ENCODE data around the gene ADCY5.
"Not testable (repeated sequence)": the region's sequence is repeated elsewhere in the genome, so short reads cannot be mapped to it uniquely, and the experiment has no call there.

The ADCY5 gene

DNA sequence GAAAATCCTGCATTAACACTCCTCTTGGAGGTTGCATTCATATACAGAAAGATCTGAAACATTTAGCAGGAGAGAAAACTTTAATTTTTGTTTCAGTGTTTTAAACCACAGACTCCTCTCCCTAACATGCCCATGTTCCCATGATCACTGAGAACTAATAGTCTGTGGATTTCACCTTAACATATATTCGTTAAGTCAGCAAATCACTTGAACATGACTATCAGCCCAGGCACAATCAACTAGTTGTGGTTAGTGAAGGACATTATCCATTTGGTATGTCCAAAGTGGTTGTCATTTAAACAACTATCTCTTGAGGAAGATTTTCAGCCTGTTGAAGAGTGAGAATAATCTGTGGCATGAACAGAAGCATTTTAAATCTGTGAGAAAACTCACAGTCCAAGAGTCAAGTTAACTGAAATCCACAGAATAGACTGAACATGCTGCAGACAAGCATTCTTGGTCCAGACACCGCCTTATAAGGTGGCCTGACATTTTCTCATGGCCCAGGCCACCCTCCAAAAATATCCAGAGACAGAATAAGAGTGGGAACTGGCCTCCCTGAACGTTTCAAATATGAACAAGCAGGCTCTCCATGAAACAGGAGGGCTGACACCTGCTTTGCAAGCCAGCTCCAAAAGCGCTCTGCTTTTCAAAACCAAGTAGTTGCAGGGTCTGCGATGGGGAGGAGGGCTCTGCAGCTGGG lies 39.9 kb upstream of the ADCY5 start:
- no peak overlapping the region for H3K18ac ChIP-seq (ENCODE audit: low read length)
- no peak overlapping the region for H3K14ac ChIP-seq (ENCODE audit: low read length)
- H3K4ac ChIP-seq (ENCODE audit: low read length): no peak overlapping the region
- peaks cover 0 to 13% of the 10 kb centered on the region in 2 donors for H3K36me3 ChIP-seq (replicated peaks in 1 of 2; ENCODE audit: control insufficient read depth in 2 of 2, insufficient read depth in 2 of 2, low read length in 2 of 2)
- no peak overlapping the region for H3K23ac ChIP-seq (ENCODE audit: low read depth, low read length, poor library complexity)
- no peak overlapping the region for H2BK120ac ChIP-seq (ENCODE audit: low read depth, low read length)
- no peaks in the 10 kb centered on the region for H3K9me3 ChIP-seq (replicated peaks in 1 of 2; ENCODE audit: control insufficient read depth in 2 of 2, insufficient read depth in 1 of 2, low read depth in 1 of 2, low read length in 2 of 2)
- no peak overlapping the region for H3K27ac ChIP-seq (replicated peaks; ENCODE audit: low read length)
- no peak overlapping the region for H3K9ac ChIP-seq (ENCODE audit: low read depth, low read length, poor library complexity)
- no peak overlapping the region for H2AK5ac ChIP-seq (ENCODE audit: low read depth, low read length)
- no peak overlapping the region for H2BK15ac ChIP-seq (ENCODE audit: low read length)
- H3K4me2 ChIP-seq (ENCODE audit: insufficient read depth, low read length, poor library complexity, severe bottlenecking): no peak overlapping the region
- peaks cover 0 to 6% of the 10 kb centered on the region in 2 donors for H3K4me1 ChIP-seq (ENCODE audit: control insufficient read depth in 2 of 2, insufficient read depth in 1 of 2, low read depth in 1 of 2, low read length in 2 of 2)
- H3K79me1 ChIP-seq (ENCODE audit: low read depth, low read length): no peaks in the 10 kb centered on the region
- H3K27me3 ChIP-seq (ENCODE audit: control insufficient read depth in 3 of 3, insufficient read depth in 3 of 3, low read depth in 1 of 3, low read length in 3 of 3): no peaks in the 10 kb centered on the region
- H4K91ac ChIP-seq (ENCODE audit: low read depth, low read length, poor library complexity): no peak overlapping the region
- no peak for DNase-seq (ENCODE audit: low spot score)
- no peak overlapping the region for H3K4me3 ChIP-seq (ENCODE audit: low read length in 2 of 2)
- no peak overlapping the region for H4K8ac ChIP-seq (ENCODE audit: low read depth, low read length)
- WGBS, 2 donors (ENCODE audit: extremely low coverage in 2 of 2, insufficient read length in 2 of 2, insufficient replicate concordance in 1 of 2): no CpG with 5 or more reads among the region's 5 CpGs
- H2BK12ac ChIP-seq (ENCODE audit: low read length): no peak overlapping the region
- no peak overlapping the region for H2BK5ac ChIP-seq (ENCODE audit: low read length)
- no peak overlapping the region for H2AFZ ChIP-seq (ENCODE audit: low read length)

DNA sequence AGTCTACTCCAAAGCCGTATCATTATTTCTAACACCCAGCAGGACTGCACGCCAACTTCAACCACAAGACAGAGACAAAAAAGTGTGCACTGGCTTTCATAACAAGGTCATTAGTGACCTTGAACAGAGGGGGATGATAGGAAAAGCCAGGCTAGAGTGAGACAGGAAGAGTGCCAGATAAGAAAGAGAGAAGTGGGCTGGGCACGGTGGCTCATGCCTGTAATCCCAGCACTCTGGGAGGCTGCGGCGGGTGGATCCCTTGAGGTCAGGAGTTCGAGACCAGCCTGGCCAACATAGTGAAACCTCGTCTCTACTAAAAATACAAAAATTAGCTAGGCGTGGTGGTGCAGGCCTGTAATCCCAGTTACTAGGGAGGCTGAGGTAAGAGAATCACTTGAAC lies 38.2 kb upstream of the ADCY5 start:
- not testable (repeated sequence) for H4K8ac ChIP-seq (ENCODE audit: low read depth, low read length); H3K4me1 ChIP-seq (ENCODE audit: control insufficient read depth in 2 of 2, insufficient read depth in 1 of 2, low read depth in 1 of 2, low read length in 2 of 2); H3K4me2 ChIP-seq (ENCODE audit: insufficient read depth, low read length, poor library complexity, severe bottlenecking); H3K9ac ChIP-seq (ENCODE audit: low read depth, low read length, poor library complexity); H3K36me3 ChIP-seq (replicated peaks in 1 of 2; ENCODE audit: control insufficient read depth in 2 of 2, insufficient read depth in 2 of 2, low read length in 2 of 2); H2BK15ac ChIP-seq (ENCODE audit: low read length); H3K4me3 ChIP-seq (ENCODE audit: low read length in 2 of 2); DNase-seq (ENCODE audit: low spot score); H2BK120ac ChIP-seq (ENCODE audit: low read depth, low read length); H3K18ac ChIP-seq (ENCODE audit: low read length); H3K4ac ChIP-seq (ENCODE audit: low read length); H3K27me3 ChIP-seq (ENCODE audit: control insufficient read depth in 3 of 3, insufficient read depth in 3 of 3, low read depth in 1 of 3, low read length in 3 of 3); H2BK5ac ChIP-seq (ENCODE audit: low read length); H3K14ac ChIP-seq (ENCODE audit: low read length); H4K91ac ChIP-seq (ENCODE audit: low read depth, low read length, poor library complexity); H2AK5ac ChIP-seq (ENCODE audit: low read depth, low read length); H3K27ac ChIP-seq (replicated peaks; ENCODE audit: low read length); H3K23ac ChIP-seq (ENCODE audit: low read depth, low read length, poor library complexity); H3K79me1 ChIP-seq (ENCODE audit: low read depth, low read length); H2BK12ac ChIP-seq (ENCODE audit: low read length); H2AFZ ChIP-seq (ENCODE audit: low read length); H3K9me3 ChIP-seq (replicated peaks in 1 of 2; ENCODE audit: control insufficient read depth in 2 of 2, insufficient read depth in 1 of 2, low read depth in 1 of 2, low read length in 2 of 2)
- no CpG with 5 or more reads among the region's 8 CpGs for WGBS, 2 donors (ENCODE audit: extremely low coverage in 2 of 2, insufficient read length in 2 of 2, insufficient replicate concordance in 1 of 2)

DNA sequence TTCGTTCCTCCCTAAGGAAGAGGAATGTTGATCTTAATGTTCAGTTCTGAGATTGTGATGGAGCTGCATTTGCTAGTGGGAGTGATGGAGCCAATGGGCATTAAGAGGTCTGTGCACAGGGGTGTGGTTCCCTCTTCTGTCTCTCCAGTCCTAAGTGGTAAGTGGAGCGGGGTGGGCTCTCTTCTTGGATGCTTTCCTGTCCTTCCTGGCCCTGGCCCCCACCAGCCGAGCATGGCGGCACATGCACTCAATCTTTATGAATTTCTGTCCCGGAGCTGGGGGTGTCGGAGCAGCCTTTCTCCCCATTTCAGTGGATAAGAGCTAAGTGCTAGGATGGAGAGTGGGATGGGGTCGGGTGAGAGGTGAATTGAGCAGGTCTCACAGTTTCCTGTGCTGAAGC lies 37.6 kb upstream of the ADCY5 start:
- Histone ChIP-seq H2BK120ac (ENCODE audit: low read depth, low read length) (no peak overlapping the region), H2BK12ac (ENCODE audit: low read length) (no peak overlapping the region), H3K18ac (ENCODE audit: low read length) (no peak overlapping the region), H3K23ac (ENCODE audit: low read depth, low read length, poor library complexity) (no peak overlapping the region), H3K4me1 (ENCODE audit: control insufficient read depth in 2 of 2, insufficient read depth in 1 of 2, low read depth in 1 of 2, low read length in 2 of 2) (no peaks in the 10 kb centered on the region), H3K4me2 (ENCODE audit: insufficient read depth, low read length, poor library complexity, severe bottlenecking) (no peak overlapping the region), H3K79me1 (ENCODE audit: low read depth, low read length) (no peaks in the 10 kb centered on the region), H2AK5ac (ENCODE audit: low read depth, low read length) (no peak overlapping the region), H3K9me3 (replicated peaks in 1 of 2; ENCODE audit: control insufficient read depth in 2 of 2, insufficient read depth in 1 of 2, low read depth in 1 of 2, low read length in 2 of 2) (no peaks in the 10 kb centered on the region), H3K9ac (ENCODE audit: low read depth, low read length, poor library complexity) (no peak overlapping the region), H4K91ac (ENCODE audit: low read depth, low read length, poor library complexity) (no peak overlapping the region), H3K4me3 (ENCODE audit: low read length in 2 of 2) (no peak overlapping the region), H3K4ac (ENCODE audit: low read length) (no peak overlapping the region), H3K27me3 (ENCODE audit: control insufficient read depth in 3 of 3, insufficient read depth in 3 of 3, low read depth in 1 of 3, low read length in 3 of 3) (peaks cover 0 to 6% (median 0%) of the 10 kb centered on the region in 3 experiments), H2BK15ac (ENCODE audit: low read length) (no peak overlapping the region), H3K36me3 (replicated peaks in 1 of 2; ENCODE audit: control insufficient read depth in 2 of 2, insufficient read depth in 2 of 2, low read length in 2 of 2) (peaks cover 0 to 8% of the 10 kb centered on the region in 2 donors), H4K8ac (ENCODE audit: low read depth, low read length) (no peak overlapping the region), H3K14ac (ENCODE audit: low read length) (no peak overlapping the region), H3K27ac (replicated peaks; ENCODE audit: low read length) (no peak overlapping the region), H2BK5ac (ENCODE audit: low read length) (no peak overlapping the region), H2AFZ (ENCODE audit: low read length) (no peak overlapping the region)
- no CpG with 5 or more reads among the region's 7 CpGs for WGBS, 2 donors (ENCODE audit: extremely low coverage in 2 of 2, insufficient read length in 2 of 2, insufficient replicate concordance in 1 of 2)
- no peak for DNase-seq (ENCODE audit: low spot score)

DNA sequence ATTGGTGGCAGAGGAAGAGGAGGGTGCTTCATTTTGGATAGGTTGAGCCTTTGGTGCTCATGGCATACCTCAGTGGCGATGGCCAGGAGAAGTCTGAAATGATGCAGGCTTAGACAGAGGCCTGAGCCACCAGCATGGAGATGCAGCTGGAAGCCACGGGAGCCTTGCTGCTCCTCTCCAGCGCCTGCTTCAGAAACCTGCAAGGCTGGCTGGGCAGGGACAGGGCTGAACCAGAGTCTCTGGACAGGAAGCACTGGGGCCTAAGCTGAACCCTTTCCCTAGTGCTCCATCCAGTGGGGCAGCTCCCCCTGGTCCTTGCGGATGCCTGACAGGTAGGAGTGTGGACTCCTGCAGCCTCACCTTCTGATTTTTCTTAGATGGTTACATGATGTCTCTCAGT lies 36.7 kb upstream of the ADCY5 start:
- no peaks in the 10 kb centered on the region for H3K9me3 ChIP-seq (replicated peaks in 1 of 2; ENCODE audit: control insufficient read depth in 2 of 2, insufficient read depth in 1 of 2, low read depth in 1 of 2, low read length in 2 of 2)
- H2AFZ ChIP-seq (ENCODE audit: low read length): no peak overlapping the region
- H2AK5ac ChIP-seq (ENCODE audit: low read depth, low read length): no peak overlapping the region
- no peak overlapping the region for H3K18ac ChIP-seq (ENCODE audit: low read length)
- no peak overlapping the region for H3K4me3 ChIP-seq (ENCODE audit: low read length in 2 of 2)
- peaks cover 0 to 6% (median 0%) of the 10 kb centered on the region in 3 experiments for H3K27me3 ChIP-seq (ENCODE audit: control insufficient read depth in 3 of 3, insufficient read depth in 3 of 3, low read depth in 1 of 3, low read length in 3 of 3)
- no CpG with 5 or more reads among the region's 4 CpGs for WGBS, 2 donors (ENCODE audit: extremely low coverage in 2 of 2, insufficient read length in 2 of 2, insufficient replicate concordance in 1 of 2)
- H4K8ac ChIP-seq (ENCODE audit: low read depth, low read length): no peak overlapping the region
- H4K91ac ChIP-seq (ENCODE audit: low read depth, low read length, poor library complexity): no peak overlapping the region
- peaks cover 0 to 6% of the 10 kb centered on the region in 2 donors for H3K36me3 ChIP-seq (replicated peaks in 1 of 2; ENCODE audit: control insufficient read depth in 2 of 2, insufficient read depth in 2 of 2, low read length in 2 of 2)
- H2BK12ac ChIP-seq (ENCODE audit: low read length): no peak overlapping the region
- H3K14ac ChIP-seq (ENCODE audit: low read length): no peak overlapping the region
- no peak overlapping the region for H3K23ac ChIP-seq (ENCODE audit: low read depth, low read length, poor library complexity)
- no peak for DNase-seq (ENCODE audit: low spot score)
- no peak overlapping the region for H3K27ac ChIP-seq (replicated peaks; ENCODE audit: low read length)
- no peak overlapping the region for H3K4me2 ChIP-seq (ENCODE audit: insufficient read depth, low read length, poor library complexity, severe bottlenecking)
- H3K9ac ChIP-seq (ENCODE audit: low read depth, low read length, poor library complexity): no peak overlapping the region
- H2BK15ac ChIP-seq (ENCODE audit: low read length): no peak overlapping the region
- H3K4ac ChIP-seq (ENCODE audit: low read length): no peak overlapping the region
- H2BK5ac ChIP-seq (ENCODE audit: low read length): no peak overlapping the region
- no peaks in the 10 kb centered on the region for H3K79me1 ChIP-seq (ENCODE audit: low read depth, low read length)
- no peaks in the 10 kb centered on the region for H3K4me1 ChIP-seq (ENCODE audit: control insufficient read depth in 2 of 2, insufficient read depth in 1 of 2, low read depth in 1 of 2, low read length in 2 of 2)
- H2BK120ac ChIP-seq (ENCODE audit: low read depth, low read length): no peak overlapping the region

Measured in neuronal stem cell (in vitro differentiated cells).